Glomerular visceral epithelial cell (primary cell): ENCODE data around the gene ZBTB43.

Experiments
- DNase-seq: peaks from one replicate; pipeline ENCODE4 v3.0.0-alpha.2; 2016; ENCODE audit errors: extremely low spot score

Gene ZBTB43

DNA sequence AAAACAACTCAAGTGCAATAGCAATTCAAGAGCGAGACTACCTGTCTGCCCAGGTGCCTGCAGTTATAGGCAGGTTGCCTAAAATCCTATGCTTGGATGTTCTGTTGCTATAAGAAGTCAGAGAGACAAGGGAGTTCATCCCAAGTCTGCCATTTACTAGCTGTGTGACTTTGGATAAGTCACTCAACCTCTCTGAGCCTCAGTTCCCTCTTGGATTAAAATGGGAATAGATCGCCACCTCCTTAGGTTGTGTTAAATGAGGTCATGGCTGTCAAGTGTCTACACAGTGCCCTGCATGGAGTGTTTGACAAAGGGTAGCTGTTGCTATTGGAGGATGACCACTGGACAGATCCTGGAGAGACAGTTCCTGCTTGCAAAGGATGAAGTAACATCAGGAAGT, 54.3 kb downstream of the ZBTB43 start:
- DNase-seq, result no peak

DNA sequence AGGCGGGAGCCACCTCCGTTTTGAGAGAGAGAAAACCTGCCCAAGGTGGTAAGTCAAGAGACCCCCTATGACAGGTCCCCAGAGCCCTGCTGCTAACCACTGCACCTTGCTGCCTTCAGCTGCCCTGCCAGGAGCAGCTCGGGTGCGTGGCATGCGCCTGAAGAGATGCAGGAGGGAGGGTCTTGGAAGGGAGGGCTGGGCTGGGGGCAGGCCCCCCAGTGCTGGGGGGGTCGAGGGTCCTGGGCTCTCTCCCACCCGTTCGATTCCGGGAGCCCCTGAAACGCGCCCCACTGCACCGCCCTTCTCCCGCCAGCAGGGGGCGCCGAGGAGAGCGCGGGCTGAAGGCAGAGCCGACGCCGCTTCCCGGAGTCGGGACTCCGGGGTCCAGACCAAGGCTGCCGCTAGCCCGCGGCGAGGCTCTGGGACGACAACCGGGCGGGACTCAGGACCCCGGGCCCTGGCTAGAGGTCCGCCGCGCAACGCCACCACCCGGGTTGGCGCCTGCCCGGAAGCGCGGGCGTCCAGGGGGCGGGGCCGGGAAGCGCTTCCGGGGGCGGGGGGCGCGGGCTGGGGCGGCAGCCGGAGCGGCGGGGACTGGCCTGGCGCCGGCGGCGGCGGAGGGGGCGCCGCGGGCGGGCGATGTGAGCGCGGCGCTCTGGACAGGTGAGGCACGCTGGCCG, 55.4 kb downstream of the ZBTB43 start, which contains the start of gene ZBTB34:
Gene ZBTB34, plus strand, starts transcription at position 563 of the 680 bp plus-strand sequence. CDS start 18,761 bp downstream, outside the sequence.
- DNase-seq, result peak; percentile 73

DNA sequence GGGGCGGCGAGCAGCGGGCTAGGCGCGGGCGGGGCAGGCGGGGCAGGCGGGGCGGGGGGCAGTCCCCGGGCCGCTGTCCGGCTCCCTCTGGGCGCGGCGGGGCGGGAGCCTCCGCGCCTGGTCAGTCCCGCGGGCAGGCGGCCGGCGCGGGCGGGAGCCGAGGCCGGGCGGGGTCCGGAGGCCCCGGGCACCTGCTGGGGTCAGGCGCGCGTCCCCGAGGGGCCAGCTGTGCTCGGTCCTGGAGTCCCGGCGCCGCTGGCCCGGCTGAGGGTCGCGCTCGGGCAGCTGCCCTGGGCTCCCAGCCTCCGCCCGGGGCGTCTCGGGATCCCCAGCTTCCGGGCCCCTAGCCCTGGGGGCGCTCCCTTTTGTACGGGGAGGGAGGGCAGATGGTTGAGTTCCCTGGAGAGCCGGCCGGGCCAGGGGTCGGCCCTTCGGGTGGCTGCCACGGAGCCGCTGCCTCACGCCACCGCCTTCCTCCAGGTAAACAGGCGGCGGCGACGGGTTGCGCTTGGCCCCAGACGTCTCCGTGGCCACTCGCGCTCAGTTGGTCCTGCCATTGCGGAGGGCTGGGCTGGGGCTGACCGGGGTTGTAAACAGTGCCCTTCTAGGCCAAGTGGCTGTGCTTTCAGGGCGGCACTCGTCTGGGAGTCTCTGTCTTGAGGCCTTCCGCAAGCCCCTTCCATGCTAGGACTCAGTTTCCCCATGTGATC, 56.1 kb downstream of the ZBTB43 start:
- peak; percentile 27 for DNase-seq

DNA sequence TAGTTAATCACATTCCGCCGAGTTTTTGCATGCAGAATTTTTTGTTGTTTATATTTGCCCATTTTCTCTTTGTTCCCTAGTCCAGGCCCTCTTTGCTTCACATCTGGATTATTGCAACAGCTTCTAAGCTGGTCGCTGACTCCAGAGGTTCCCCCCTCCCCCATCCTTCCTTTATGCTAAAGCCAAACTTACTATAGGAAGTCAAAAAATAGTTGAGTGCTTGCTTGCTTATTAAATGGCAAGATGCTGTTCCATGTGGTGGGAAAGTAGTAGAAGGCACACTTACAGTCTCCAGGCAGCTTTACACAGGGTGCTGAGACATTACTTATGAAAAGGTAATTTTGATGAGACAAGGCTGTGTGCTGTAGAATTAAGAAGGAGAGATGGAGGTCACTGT, 56.9 kb downstream of the ZBTB43 start:
- no peak for DNase-seq

DNA sequence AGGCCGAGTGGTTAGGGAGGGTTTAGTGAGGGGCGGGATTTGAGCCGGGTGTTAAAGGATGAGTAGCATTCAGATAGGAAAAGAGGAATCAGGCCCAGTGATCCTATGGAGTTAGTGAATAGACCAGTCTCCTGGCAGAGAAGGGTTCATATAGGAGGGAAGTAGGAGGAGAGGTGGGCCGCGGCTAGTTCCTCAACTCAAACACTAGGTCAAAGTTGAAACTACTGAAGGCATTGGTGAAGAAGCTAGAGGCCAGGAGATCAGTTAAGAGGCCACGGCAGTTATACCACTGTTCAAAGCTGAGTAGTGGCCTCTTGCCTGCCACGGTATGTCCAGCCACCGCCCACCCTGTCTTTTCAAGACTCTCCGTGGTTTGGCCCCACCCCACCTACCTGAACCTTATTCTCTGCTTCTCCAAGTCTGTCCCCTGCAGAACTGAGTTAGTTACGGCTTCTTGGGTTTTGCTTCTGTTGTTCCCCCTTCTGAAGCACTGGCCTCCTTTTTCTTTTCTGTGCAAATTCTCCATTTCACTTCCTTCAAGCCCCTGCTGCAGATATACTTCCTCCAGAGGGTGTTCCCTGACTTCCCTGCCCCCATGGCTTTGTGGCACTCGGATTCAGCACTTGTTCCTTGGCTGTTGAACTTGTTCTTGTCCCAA, 57.4 kb downstream of the ZBTB43 start:
- no peak for DNase-seq

DNA sequence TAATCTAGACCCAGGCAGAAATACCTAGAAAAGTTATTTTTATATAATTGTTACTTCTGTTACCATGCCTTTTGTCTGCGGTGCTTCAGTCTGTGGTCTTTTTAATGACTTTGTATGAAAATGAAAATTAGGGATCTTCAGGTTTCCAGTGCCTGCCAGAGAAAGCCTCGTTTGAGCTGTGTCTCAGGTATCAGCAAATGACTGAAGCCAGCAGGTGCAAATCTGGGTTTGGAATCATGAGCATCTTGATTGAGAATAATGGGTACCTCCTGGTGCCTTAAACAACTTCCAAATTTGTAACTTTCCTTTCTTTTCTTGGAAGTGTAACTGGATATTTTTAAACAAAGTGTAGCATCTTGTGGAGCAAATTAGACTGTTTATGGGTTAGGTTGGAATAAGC, 59.9 kb downstream of the ZBTB43 start:
- no peak for DNase-seq

DNA sequence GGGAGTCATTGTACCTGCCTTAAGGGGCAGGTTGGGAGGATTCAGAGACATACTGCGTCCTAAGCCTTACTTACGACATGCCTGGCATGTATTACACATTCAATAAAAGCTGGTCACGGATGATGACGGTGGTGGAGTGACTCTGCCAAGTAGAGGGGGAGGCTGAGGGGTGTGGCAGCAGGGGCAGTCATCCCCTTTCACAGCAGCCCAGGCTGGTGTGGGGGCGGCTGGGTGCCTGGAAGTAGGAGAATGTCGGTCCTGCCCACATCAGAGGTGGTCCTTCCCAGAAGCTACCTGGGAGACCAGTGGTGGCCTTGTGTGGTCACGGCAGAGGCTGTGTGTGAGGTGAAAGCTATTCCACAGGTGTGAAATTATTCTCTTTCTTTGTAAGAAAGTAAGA, 64.5 kb downstream of the ZBTB43 start:
- no peak for DNase-seq

DNA sequence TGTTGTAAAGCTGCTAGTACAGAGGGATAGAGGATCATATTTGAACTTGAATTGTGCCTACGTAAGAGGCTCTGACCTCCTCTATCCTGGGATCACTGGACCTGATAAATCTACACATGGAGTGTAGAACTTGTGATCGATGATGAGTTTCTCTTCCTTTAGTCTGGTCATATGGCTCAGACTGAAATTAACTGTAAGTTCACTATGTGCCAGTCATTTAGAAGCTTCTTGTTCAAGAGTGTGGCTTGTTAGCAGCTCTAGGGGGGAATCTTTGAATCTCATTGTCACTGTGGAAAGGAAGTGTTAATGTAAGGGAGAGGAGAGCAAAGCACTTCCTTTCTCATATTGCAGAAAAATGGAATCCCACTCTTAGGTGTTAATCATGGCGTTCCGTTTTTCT, 67.7 kb downstream of the ZBTB43 start:
- DNase-seq, result no peak

DNA sequence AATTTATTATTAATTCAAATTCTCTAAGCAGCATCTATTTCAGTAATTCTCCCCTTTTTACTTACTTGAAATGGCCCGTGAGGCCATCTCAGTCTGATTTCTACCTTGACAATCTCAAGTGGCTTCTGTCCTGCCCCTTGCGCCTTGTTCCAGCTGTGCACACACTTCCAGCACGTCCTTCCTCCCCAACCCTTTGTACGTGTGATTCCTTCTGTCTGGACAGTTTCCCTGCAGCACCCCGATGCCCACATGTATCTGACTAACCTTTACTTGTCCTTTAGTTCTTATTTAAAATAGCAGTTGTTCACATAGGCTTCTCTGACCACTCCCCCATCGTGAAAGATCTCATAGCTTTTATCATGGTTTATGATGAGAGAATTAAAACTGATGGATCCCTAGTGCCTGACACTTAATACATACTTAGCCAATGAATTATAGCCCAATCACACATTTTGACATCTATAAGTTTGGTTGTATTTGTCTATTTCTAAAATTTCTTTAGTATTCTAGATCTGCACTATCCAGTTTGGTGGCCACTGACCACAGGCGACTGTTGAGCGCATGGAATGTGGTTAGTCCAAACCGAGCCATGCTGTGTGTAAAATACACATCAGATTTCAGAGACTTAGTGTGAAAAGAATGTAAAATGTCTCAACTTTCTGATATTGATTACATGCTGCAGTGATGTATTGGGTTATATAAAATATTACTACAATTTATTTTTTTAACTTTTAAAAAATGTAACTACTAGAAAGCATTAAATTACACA, 69.9 kb downstream of the ZBTB43 start:
- peak; percentile 26 for DNase-seq

DNA sequence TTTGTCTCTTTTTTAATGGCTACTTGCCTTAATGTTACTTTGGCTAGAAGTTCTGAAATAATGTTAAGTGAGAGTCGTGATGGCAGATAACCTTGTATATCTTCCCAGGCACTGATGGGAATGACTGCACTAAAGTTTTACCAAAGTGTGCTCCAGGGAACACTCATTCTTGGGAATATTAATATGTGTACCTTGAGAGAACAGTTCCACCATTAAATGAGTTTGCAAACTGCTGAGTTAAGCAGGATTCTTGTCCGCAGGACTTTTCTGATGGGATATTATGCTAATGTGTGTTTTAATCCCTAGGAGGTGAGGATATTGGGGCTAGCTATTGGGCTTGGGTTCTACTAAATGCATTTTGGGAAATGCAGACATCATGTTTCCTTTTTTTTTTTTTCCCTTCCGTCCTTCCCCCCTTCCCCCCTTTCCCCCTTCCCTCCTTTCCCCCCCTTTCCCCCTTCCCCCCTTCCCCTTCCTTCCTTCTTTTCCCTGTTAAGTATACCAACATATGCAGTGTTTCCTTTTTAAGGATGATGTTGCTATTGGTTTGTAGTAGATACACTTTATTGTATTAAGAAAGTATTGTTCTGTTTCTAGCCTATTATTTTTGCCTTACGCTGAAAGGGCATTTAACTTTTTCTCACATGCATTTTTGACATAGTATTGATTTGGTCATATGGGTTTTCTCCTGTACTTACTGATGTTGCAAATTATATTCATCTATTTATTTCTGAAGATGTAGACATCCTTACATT, 71.1 kb downstream of the ZBTB43 start:
- no peak for DNase-seq

DNA sequence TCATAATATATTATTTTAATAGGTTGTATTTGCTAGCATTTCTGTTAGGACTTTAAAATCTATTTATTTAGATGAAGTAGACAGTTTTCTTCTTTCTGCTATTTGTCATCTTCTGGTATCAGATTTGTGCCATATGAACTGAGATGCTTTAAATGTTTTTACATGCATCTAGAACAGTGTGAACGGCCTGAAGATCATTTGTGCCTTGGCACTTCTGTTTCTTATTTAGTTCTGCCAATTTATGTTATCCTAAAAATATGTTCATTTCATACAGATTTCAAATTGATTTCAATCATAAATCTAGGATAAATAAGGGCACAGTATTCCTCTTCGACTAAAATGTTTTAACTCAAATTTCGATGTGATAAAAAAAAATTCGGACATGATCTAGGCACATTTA, 71.7 kb downstream of the ZBTB43 start:
- no peak for DNase-seq

DNA sequence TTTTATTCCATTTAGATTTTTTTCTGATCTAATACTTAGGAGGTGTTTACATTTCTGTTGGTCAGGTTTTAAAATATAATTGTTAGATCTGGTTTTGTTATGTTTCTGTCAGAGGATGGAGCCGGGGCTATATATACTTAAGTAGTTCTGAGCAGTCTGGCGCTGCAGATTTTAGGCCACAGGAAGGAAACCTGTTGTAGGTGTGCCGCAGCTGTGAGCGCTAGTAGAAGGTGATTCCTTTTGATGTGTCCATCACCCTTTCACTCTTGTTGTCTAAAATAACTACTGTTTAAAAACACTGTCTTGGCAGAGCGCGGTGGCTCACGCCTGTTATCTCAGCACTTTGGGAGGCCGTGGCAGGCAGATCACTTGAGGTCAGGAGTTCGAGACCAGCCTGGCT, 72.6 kb downstream of the ZBTB43 start:
- no peak for DNase-seq

DNA sequence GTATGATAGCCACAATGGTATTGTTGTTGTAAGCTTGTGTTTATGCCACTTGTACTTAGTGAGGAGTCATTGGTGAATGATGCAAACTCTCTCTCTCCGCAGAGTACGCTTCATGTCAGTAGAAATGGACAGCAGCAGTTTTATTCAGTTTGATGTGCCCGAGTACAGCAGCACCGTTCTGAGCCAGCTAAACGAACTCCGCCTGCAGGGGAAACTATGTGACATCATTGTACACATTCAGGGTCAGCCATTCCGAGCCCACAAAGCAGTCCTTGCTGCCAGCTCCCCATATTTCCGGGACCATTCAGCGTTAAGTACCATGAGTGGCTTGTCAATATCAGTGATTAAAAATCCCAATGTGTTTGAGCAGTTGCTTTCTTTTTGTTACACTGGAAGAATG, 74.4 kb downstream of the ZBTB43 start:
- no peak for DNase-seq

DNA sequence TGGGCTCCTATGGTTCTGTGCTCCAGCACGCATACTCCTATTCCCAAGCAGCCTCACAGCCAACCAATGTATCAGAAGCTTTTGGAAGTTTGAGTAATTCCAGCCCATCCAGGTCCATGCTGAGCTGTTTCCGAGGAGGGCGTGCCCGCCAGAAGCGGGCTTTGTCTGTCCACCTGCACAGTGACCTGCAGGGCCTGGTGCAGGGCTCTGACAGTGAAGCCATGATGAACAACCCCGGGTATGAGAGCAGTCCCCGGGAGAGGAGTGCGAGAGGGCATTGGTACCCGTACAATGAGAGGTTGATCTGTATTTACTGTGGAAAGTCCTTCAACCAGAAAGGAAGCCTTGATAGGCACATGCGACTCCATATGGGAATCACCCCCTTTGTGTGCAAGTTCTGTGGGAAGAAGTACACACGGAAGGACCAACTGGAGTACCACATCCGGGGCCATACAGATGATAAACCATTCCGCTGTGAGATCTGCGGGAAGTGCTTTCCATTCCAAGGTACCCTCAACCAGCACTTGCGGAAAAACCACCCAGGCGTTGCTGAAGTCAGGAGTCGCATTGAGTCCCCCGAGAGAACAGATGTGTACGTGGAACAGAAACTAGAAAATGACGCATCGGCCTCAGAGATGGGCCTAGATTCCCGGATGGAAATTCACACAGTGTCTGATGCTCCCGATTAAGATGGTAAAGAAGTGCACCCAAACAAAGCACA, 75.5 kb downstream of the ZBTB43 start:
- no peak for DNase-seq

DNA sequence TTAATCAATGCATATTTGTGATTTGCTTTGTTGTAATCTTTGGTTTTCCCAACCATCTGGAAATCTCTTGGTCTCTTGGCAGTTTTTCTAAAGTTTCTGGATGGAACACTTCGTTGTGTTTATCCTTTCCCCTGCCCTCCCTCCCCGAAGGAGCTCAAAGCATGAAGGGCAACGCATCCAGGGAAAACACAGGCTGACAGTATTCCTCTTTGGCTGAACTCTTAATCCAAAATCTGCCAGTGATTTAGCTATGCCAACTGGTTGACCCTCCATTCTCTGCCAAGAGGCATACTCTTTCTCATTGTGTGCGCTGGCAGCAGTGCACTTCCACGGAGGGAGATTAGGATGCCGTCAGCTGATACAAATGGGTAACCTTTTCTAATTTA, 76.1 kb downstream of the ZBTB43 start:
- no peak for DNase-seq

DNA sequence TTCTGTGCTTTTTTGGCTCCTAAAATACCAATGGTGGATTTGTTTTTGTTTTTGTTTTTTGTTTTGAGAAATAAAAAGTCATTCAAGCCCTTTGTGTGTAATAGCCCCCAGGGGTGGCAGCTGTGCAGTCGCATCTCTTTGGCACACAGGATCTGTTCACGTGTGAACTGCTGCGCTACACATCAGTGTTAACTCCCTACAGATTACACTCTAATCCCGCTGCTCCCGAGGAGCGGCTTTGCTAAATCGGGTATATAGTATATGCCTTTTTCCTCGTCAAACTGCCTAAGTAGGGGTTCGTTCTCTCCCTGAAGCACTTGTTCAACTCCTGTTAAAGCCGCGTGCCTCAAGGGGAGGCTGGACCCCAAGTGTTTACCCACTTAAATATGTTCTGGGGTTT, 77.9 kb downstream of the ZBTB43 start:
- no peak for DNase-seq

DNA sequence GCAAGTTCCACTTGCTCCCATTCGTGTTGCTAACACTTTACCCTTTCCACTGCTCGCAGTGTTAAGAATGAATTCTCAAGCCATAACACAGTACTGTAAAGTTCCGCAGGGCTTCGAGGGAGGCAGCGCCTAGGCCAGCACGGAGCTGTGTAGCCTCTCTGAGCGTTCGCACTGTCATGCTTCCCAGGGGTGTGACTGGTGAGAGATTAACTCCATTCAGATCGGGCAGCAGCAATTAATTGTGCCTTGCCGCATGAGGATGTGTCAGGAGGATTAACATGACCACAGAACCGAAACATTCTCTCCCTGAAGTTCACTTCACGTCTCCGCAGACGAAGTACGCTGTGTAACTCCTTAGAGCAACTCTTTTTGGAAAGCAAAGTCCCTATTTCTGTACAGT, 78.8 kb downstream of the ZBTB43 start:
- DNase-seq, result peak; percentile 68

DNA sequence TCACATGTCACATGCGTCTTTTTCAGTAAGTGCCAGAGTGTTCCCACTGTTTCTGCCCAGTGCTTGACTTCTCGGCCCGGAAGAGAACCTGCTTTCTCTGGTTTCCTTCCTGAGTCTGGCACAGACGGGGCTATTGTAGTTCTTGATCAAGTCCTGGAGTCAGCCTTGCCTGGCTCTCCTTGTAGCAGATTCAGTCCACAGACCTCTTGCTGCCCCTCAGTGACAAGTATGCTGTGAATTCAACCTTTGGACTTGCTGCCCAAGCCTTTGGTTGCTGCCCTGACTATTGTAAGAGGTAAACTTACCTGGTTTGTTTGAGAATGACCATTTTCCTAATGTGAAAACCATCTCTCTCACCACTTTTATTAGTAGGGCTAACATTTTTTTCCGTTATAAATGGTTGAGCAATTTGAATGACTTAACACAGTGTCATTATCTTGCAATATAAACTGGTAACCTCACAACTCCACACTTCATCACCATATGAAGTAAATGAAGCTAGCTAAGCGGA, 80.3 kb downstream of the ZBTB43 start:
- DNase-seq, result no peak

DNA sequence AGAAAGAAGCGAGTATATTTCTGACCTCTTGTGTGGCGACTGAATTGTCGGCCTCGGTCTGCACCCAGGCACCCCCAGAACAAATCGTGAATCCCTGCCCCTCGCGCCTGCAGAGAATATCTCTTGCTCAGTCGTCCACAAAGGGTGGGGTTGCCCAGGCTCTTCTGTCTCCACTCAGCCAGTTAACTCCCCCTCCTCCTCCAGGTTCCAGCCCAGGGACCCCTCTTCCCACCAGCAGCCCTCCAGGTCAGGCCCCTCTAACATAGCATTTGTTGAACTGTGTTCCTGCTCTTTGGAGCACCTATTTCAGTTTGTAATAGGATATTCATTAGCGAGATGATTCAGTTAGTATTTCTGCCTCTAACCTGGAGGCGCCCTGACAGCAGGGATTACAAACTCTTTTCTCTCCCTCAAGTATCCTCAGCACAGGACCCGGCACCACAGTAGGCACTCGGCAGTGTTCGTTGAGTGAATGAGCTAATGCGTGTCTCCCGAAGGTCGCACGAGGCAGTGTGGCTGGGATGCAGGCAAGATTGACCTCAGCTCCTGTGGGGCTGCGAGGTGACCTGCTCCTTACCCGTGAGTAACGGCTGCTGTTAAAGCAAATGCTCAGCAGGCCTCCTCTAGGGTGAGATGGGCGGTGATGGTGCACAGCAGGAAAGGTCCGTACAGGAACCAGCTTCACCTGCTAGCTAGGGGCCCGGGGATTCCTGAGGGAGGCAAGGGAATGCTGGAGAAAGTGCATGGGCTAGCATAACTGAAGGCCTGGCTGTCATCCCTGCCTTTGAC, 81.4 kb downstream of the ZBTB43 start:
- DNase-seq, result no peak

DNA sequence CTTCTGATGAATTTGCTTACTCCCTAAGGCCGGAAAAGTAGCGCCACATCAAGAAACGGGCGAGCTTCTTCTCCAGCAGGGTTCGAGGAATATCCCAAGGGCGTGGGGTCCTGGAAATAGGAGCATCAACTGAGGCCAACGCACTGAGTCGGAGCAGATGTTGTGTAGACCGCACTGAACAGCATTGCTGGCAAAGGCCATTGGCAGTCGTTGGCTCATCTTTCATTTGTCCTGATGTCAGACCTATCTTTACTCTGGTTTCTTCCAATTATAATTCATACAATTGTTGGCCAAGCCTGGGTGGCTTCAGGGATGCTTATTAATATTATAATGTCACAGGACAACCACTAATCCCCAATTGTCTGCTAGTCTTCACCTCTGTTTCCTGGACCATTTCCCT, 82.1 kb downstream of the ZBTB43 start:
- DNase-seq, result no peak
